GDM1 (cell line): ENCODE measurements around the gene TUBE1.
"Not testable (repeated sequence)": the region's sequence is repeated elsewhere in the genome, so short reads cannot be mapped to it uniquely, and the experiment has no call there.

ENCODE experiments used
- DNase-seq: peaks from one replicate; lab custom pipeline; 2025; lab: John Stamatoyannopoulos, UW

Gene TUBE1

DNA sequence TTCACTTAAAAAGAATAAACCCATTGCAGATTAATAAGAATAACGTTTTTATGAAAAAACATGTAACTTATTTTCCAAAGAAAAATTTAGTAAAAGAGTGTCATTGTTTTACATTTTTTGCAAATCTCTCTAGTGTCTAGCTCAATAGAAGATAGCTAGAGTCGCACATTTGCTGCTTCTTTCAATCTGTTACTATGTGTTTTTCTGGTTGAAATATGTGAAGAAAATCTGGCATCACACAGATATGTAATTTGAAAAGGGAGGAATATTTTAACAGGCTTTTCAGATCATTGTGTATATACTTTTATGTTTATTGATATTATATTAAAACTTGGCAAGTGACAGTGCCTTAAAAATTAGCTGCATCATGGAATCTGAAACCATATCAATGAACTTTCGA, 24.3 kb downstream of the TUBE1 start:
- no peak for DNase-seq

DNA sequence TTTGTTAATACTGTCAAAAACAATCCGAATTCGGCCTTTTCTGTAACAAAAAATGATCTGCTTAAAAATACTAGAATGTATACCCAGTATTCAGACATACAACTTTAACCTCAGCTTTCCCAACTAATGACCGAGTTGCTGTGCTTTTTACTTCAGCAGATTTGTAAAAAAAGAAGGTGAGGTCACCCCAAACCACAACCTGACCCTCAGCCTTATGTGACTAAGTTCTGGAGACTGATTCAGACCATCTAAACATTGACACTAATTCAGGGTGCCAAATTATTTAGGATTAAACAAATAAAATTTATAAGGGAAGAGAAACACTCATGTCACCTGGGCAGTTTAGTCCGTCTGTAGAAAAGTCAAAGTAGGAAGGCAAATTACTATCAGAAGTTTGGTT, 25.7 kb downstream of the TUBE1 start:
- no peak for DNase-seq

GRCh38 chr6:112058243-112059032, 28.8 kb downstream of the TUBE1 start:
- DNase-seq = no peak

DNA sequence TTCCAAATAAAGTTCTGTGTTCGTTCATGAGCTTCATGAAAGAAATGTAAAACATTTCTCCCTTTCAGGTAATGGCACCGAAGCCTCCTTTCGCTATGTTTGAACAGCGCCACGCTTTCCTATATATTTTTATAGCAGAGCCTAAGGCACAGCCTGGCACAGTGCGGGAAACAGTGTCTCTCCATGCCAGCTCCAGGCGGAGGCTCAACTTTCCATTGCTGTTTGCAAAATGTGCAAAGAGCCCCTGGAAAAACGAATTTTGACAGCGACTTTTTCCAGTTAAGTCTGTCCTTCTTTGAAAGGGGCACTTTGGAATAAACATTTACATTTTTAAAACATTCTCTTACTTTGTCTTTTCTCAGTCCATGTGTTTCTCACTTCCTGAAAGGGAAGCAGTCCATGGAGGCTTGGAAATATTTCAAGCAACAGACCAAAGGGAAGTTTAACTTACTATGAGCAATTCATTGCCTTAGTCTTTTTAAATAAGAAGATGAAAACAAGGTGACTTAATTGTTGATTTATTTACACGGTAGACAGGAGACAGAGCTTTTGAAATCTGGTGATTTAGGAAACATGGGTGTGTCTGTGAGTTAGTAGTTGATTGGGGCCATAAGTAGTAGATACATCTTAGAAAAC, 32.6 kb downstream of the TUBE1 start:
- DNase-seq = no peak

DNA sequence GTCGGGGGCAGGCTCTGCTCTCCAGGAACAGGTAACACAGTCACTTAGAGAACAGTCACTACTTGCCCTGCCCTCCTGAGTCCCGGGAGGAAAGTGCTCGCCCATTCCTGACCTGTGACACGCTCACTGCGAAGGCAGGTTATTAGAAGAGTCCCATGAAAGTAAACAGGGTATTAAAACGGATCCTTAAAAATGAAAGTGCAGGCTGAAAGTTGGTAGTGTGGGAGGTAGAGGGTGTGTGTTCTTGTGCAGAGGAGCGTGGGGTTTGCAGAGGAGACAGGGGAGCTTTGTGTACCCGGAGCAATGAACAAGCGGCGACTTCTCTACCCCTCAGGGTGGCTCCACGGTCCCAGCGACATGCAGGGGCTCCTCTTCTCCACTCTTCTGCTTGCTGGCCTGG, 33.3 kb downstream of the TUBE1 start, which contains the start of gene CCN6:
CCN6 (plus strand) TSS at position 104 of the 400 bp plus-strand sequence; CDS start at position 358, 254 bp downstream.
- no peak for DNase-seq

DNA sequence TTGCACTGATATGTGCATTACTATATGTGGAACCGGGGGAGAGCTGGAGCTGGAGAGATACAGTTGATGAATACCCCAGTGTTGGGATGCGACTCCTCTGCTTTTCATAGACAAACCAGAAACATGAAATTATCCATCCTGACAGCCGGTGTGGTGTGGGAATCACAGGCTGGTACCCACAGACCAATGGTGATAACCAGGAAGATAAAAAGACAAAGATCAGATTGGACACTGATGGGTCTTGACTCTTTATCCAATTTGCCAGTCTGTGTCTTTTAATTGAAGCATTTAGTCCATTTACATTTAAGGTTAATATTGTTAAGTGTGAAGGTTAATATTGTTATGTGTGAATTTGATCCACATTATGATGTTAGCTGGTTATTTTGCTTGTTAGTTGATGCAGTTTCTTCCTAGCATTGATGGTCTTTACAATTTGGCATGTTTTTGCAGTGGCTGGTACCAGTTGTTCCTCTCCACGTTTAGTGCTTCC, 36.0 kb downstream of the TUBE1 start:
- not testable (repeated sequence) for DNase-seq

DNA sequence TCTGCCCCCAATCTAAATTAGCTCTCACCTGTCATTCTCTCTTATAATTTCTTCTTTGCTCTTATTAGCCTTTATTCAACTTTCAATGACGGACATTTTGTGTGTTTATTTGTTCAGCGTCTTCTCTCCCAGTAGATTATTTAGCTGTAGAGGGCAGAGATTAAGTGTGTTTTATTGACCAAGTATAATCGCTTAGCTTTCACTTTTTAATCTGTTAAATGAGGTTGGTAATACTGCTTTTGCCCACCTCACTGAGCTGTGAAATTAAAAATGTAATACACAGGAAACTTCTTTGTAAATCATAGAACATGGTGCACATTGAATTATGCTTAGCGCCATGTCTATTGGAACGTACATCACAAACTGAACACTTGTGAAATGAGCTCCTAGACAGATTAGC, 36.9 kb downstream of the TUBE1 start:
- no peak for DNase-seq

- DNase-seq = no peak
These were observed 37.3 kb downstream of the TUBE1 start for GRCh38 chr6:112049996-112050395.

DNA sequence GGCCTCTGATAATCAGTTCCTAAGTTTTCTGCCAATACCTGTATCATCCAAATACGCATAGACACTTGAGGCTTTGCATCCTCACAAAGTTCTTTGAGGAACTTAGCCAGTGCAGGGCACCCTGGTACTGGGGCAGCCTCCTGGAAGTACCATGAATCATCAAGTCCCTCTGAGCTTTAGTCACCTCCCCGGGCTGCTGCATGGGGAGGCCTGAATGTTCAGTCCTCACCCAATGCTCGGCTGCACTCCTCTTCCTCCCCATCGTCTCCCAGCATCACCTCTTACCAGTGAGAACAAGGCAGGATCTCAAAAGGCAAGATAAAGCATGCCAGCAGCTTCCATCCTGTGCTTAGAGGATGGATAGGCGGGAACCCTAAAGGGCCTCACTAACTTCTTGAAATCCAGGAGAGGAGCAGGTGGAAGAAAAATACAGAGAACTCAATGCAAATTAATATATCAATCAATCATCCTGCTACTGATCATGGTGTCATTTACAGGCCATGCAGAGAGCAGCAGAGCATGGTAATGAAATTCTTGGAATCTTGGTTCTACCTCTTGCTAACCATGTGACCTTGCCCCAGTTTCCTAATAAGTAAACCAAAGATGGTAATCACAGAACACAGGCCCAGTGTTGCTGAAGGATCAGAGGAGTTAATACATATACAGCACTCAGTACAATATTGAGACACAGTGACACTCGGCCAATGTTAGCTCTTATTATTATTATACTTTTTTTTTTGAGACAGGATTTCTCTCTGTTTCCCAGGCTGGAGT, 38.1 kb downstream of the TUBE1 start:
- DNase-seq = no peak

DNA sequence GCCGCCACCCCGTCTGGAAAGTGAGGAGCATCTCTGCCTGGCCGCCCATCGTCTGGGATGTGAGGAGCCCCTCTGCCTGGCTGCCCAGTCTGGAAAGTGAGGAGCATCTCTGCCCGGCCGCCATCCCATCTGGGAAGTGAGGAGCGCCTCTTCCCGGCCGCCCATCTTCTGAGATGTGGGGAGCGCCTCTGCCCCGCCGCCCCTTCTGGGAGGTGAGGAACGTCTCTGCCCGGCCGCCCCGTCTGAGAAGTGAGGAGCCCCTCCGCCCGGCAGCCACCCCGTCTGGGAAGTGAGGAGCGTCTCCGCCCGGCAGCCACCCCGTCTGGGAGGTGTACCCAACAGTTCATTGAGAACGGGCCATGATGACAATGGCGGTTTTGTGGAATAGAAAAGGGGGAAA, 39.8 kb downstream of the TUBE1 start:
- DNase-seq = not testable (repeated sequence)

GRCh38 chr6:112044856-112045255, 42.4 kb downstream of the TUBE1 start:
- DNase-seq = no peak

- DNase-seq = no peak
These were observed 43.1 kb downstream of the TUBE1 start for GRCh38 chr6:112044196-112044595.

DNA sequence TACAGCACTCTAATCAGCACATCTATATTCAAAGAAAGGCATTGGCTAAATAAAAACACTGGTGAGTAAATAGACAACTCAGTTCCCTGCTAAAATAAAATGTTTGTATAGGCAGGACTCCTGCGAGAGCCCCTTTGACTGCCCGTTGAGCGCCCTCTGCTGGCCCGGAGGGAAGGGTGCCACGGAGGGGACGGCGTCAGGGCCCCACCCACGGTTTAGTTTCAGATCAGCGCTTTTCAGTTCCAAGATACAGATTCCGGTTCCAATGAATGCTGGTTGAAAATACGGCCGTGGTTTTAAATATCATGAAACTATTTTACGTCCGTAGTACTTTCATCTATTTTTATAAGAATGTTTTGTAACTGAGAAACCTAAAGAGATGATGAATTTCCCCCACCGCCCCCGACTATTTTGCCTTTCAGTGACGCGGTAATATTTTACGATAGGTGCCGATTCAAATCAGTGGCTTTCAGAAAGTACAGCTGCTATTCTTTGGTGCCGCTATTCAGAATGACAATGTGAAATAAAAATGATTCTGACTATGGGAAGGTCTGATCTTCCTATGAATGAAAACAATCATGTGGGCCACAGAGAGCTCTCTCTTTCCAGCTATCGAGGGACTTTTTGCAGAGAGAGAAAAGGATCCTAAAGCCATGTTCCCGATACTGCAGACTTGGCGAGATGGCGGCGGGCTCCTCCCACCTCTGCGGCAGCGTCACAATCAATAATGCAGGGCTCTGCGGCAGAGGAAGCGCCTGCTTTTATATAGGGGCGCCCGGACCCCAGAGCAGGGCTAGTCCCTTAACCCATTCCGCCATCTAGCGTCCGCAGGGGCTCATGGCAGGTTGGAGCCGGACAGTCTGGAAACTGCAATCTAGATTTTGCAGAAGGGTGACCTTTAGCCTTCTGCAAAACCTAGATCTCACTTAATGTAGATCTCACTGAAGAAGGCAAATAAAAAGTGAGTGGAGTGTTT, 44.0 kb downstream of the TUBE1 start:
- DNase-seq = peak; percentile 83

GRCh38 chr6:112041535-112041934, 45.7 kb downstream of the TUBE1 start:
- no peak for DNase-seq

GRCh38 chr6:112040956-112041355, 46.3 kb downstream of the TUBE1 start:
- DNase-seq = no peak

DNA sequence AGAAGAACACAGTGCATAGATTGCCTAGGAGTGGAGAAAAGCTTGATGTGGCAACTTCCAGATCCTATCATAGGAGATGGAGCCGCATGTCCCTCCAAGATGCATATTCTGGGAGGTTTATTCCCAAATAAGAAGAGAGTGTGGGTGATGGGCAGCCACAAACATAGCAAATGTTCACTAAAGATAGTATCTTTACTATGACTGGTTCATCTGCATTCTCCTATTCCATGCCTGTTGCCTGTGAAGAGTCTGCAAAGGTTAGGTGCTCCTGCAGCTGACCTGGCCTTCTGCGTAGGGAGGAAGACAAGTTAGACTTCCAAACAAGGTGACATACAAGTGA, 47.9 kb downstream of the TUBE1 start:
- no peak for DNase-seq

GRCh38 chr6:112038756-112039430, 48.4 kb downstream of the TUBE1 start:
- DNase-seq = no peak

GRCh38 chr6:112038268-112038667, 49.0 kb downstream of the TUBE1 start:
- no peak for DNase-seq

DNA sequence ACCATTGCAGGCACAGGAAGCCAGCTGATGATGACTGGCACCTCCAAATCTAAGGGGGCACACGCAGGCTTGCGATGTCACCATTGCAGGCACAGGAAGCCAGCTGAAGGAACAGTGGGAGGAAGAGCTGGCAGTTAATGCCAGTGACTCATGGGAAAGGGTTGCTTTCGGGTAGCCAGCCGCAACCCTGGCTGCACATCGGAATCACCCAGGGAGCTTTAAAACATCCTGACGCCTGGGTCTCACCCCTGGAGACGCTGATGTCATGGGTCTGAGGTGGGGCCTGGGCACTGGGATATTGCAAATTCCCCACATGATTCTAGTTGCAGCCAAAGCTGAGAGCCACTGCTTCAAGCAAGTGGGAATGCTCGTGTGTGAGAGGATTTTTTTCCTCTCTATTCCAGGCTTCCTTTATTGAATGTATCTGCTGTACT, 49.5 kb downstream of the TUBE1 start:
- no peak for DNase-seq

- DNase-seq = no peak
These were observed 51.1 kb downstream of the TUBE1 start for GRCh38 chr6:112036088-112036637.

GRCh38 chr6:112034616-112034995, 52.7 kb downstream of the TUBE1 start:
- DNase-seq = no peak
